EH (cell line): Measurements from ENCODE around the gene PROSER2.
"Not testable (repeated sequence)": the region's sequence is repeated elsewhere in the genome, so short reads cannot be mapped to it uniquely, and the experiment has no call there.

Source experiments
- DNase-seq: peaks from one replicate; pipeline ENCODE4 v3.0.0-alpha.2; 2015; ENCODE audit warnings: low read depth

The PROSER2 gene

DNA sequence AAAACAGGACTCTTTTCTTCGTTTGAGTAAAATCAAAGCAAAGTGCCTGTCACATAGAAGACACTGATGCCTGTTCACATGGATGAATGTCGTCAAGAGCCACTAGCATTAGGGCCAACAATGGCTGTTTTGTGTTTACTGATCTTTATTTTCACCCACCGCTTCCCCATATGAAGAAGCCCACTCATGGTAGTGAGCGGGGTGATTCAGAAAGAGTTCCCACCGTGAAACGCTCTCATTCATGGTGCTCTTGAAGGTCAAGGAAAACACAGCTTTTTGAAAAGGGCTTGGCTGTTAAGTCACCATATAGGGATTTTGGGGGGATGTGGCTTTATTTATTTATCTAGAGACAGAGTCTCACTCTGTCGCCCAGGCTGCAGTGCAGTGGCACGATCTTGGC is 12.5 kb downstream of the PROSER2 start:
- DNase-seq: no peak

DNA sequence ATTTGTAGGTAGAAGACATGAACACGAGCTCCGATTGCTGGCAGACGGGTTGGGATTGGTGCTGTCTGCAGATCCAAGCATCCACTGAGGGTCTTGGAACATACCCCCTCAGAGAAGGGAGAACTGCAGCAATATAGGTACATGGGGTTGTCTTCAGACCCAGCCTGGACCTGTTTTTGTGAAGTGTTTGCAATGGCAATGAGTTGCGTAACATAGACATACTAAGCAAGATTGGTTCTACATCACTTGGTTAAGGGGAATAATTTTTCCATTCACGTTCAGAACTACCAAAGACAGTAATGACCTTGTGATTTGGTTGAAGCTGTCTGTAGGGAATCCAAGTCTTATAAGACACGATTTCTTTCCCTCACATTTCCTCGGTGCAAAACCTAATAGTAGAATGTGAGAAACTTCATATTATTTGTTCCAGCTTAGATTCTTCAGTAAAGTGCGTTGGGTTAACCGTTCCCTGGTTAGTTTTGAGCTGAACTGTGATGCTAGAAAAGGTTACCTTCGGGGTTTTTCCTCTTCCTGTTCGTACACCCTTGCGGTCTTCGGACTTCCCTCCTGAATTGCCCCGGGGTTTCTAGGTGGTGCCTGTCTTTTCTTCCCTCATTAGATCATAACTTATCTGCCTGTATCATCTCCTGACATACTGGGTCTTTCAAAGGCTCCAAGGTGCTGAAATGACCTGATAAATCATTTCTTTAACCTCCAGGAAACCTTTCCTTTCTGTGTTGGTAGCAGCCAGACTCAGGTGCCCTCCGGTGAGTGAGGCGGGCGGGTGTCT is 14.4 kb downstream of the PROSER2 start:
- no peak for DNase-seq

DNA sequence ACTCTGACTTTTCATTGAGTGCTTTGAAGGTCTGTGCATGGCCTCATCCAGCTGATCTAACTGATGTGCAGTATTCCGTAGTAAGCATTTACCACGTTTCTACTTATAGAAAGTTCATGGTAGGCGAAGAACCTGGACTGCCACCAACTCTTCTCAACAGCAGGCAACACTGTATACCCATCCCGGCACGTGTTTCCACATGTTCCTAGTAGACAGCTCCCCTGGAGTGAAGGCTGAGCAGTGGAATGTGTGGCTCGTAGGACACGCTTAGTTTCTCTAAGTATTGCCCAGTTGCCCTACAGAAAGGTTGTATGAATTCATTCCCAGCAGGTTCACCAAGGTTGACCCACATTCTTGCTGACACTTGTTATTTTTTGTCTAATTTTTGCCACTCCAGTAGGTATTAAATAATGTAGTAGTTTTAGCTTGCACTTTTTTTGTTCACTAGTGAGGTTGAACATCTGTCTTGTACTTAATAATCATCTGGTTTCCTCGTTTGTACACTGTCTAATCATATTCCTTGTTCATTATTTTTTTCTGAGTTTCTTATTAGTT is 15.2 kb downstream of the PROSER2 start:
- DNase-seq: no peak

DNA sequence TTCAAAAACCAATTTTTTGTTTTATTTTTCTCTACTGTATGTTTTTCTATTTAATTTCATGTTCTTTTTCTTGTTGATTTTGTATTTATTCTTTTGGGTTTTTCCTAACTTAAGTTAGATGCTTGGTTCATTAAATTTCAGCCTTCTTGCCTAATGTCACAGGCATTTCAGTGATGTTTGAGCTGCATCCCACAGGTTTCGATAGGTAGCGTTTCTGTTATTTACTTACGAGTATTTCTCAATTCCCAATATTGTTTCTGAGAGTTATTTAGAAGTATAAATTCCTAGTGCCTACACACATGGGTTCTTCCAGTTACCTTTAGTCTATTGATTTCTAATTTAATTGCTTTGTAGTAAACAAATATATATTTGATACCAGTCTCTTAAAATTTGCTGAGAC is 18.2 kb downstream of the PROSER2 start:
- DNase-seq: no peak

DNA sequence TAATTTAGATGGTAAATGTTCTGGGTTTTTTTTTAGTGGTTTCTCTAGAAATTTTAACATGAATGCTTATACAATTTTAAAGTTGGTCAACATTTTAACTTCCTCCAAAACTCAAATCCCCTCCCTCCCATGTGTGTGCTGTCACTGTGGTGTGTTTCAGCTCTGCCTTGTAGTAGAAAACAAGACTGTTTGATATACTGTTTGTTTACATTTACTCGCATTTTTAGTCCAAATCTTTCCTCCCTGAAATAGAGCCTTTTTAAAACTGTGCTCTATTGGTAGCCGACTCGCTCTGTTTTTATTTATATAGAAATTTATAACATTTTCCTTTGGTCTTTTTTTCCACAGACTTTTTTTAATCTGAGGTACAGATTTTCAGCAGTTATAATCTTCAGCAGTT is 19.3 kb downstream of the PROSER2 start:
- DNase-seq: no peak

DNA sequence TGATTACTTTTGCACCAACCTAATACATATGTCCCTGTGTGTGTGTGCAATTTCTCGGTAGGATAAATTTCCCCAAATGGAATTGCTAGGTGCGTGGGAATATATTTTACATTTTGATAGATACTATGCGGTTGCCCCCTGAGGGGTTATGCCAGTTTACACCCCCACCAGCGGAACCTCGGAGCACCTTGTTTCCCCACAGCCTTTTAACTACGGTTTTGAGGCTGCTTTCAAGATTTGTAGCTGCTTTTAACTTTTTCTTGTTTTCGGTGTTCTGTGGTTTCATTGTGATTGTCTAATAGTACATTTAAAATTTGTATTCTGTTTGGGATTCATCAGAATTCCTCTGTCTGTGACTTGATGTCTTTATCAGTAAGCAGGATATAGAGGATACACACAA is 22.0 kb downstream of the PROSER2 start:
- DNase-seq: no peak

DNA sequence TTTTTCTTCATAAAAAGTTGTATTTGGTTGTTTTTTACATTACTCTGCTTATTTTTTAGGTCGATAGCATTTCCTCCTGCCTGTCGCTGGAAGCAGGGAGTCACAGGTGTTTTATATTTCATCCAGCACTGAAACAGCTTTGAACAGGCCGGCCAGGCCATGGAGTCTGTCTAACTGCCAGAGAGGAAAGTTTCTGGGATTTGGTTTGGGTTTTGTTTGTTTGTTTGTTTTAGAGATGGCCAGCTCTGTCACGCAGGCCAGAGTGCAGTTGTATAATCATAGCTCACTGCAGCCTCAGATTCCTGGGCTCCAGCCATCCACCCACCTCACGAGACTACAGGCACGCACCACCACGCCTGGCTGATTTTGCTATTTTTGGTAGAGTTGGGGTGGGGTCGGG is 23.4 kb downstream of the PROSER2 start:
- peak; percentile 22 for DNase-seq

DNA sequence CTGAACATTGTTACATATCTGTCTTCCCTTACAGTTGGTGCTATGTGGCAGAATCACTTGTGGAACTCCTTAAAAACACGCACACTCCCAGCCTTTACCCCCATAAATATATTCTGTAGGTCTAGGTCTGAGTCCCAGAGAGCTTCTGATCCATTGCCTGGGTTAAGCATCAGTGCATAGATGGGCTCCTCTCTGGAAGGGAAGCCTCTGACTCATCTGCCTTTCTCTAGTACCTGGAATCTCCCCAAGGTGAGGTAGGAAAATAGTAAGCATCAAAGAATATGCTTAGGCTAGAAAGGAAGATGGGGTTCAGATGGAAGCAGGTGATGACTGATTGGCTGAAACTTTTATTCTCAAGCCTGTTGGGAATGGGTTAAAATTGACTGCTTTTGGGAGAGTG is 26.1 kb downstream of the PROSER2 start:
- no peak for DNase-seq

DNA sequence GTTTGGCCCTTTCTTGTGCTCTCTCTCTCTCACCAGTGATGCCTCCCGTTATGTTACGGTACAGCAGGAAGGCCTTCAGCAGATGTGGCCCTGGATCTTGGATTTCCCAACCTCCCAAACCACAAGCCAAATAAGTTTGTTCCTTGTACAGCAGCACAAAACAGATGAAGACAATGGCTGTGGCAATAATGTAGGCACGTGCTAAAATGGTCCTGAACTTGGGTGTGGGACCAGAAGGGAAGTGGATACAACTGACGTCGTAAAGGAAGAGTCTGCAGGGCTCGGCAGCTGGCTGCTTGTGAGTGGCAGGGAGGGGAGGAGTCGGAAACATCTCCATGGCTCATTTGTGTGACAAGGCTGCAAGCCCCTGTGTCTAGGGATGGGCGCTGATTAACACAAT is 26.8 kb downstream of the PROSER2 start:
- no peak for DNase-seq

DNA sequence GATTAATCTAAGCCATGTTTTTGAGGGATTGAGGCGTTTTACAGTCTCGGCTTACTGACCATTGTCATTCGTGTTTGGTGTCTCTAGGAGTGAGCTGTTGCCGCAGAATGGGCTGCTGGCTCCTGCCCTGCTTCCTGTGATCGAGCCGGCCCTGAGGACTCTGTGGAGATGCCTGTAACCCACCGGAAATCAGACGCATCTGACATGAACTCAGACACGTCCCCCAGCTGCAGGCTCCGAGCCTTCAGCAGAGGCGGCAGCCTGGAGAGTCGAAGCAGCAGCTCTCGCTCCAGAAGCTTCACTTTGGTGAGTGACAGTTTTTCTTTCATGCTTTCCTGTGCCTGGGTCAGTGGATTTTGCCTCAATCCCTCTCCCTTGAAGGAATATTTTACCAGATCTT is 28.8 kb downstream of the PROSER2 start:
- DNase-seq: no peak

DNA sequence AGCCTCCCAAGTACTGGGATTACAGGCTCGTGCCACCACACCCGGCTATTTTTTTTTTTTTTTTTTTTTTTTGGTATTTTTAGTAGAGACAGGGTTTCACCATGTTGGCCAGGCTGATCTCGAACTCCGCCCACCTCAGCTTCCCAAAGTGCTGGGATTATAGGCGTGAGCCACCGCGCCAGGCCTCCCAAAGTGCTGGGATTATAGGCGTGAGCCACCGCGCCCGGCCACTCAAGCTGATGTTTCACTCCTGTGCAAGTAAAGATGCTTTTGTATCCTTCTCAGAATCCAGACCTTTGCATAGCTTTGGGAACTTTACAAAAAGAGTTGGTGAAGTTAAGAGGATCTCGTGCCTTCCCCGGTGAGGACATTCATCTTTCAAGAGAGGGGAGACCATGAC is 29.5 kb downstream of the PROSER2 start:
- not testable (repeated sequence) for DNase-seq

DNA sequence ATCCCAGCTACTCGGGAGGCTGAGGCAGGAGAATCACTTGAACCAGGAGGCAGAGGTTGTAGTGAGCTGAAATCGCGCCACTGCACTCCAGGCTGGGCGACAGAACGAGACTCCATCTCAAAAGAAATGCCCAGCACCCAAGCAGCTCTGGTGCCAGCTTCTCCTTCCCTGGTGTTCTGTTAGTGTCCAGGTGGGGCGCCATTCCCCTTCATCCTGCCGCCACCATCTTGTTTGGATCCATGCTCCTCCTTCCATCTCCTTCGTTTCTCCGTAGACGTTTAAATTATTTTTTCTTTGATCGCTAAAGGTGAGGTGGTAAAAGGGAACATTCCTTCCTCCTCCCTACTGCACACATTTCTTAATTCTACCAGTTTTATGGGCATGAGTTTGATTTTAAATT is 30.3 kb downstream of the PROSER2 start:
- no peak for DNase-seq

DNA sequence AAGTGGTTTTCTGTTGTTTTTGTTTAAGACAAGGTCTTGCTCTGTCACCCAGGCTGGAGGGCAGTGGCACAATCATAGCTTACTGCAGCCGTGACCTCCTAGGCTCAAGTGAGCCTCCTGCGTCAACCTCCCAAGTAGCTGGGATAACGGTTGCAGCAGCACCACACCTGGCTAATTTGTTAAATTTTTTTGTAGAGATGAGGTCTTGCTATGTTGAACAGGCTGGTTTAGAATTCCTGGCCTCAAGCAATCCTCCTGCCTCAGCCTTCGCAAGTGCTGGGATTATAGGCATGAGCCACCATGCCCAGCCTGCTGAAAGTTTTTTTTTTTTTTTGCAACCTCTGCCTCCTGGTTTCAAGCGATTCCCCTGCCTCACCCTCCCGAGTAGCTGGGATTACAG is 31.1 kb downstream of the PROSER2 start:
- no peak for DNase-seq

DNA sequence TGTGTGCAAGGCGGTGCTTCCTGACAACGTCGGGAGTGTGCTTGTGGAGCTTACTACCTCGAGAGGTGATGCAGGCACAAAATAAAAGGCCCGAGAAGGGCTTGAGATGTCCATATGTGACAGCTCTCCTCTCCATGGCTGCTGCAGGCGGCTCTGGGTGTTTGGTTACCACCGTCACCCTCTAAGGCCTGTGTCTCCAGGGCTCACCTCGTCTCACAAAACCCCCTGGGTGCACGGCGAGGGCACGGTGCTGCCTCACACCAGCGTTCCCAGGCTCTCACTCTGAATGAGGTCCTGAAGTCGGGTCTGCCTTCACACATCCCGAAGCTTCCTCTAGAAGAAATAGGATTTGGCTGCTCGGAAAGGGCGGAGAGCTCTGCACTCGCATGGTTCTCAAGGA is 32.9 kb downstream of the PROSER2 start:
- no peak for DNase-seq

DNA sequence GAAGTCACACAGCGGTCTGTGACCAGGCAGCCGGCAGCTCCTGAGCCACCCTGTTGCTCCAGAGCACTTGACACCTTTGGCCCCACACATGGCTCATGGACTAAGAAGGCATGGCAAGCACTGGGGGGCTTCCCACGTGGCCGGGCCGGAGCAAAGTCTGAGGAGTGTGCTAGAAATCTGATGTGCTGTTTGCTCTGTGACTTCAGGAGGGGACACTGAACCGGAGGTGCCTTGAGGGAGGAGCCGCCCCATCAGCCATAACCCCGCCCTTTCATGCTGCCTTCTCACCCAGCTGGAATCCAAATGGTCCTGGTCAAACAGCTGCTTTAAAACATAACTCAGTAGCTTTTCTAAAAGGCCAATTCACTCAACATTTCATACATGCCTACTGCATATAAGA is 33.5 kb downstream of the PROSER2 start:
- peak; percentile 43 for DNase-seq

DNA sequence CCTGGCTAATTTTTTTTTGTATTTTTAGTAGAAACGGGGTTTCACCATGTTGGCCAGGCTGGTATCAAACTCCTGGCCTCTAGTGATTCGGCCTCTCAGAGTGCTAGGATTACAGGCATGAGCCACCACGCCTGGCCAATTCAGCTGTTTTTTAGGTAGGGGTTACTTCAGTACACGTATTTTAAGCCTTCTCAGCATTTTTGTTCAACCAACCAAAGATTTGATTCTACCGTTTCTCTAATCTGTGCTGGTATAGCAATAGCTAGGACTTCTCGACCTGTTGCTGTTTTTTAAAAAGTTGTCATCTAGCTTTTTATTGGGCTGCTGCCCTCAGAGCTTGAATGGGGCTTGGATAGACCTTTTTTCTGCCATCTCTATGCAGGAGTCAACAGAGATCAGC is 34.9 kb downstream of the PROSER2 start:
- no peak for DNase-seq

DNA sequence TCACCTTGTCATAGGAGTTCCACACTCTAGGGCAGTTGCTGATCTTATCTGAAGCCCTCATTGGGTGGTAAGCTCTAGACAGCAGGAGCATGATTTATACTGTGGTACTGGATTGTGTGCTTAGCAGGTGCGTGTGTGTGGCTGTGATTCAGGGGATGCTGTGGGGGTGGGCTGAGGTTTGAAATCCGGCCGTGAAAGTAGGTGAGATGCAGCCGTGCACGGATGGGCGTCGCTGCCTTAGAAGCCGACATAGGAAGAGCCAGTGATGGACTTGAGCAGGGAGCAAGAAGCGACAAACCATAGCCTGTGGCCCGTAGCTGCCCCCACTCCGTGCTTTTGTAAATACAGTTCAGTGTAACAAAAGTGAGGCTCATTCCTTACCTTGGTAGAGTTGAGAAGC is 38.2 kb downstream of the PROSER2 start:
- no peak for DNase-seq

DNA sequence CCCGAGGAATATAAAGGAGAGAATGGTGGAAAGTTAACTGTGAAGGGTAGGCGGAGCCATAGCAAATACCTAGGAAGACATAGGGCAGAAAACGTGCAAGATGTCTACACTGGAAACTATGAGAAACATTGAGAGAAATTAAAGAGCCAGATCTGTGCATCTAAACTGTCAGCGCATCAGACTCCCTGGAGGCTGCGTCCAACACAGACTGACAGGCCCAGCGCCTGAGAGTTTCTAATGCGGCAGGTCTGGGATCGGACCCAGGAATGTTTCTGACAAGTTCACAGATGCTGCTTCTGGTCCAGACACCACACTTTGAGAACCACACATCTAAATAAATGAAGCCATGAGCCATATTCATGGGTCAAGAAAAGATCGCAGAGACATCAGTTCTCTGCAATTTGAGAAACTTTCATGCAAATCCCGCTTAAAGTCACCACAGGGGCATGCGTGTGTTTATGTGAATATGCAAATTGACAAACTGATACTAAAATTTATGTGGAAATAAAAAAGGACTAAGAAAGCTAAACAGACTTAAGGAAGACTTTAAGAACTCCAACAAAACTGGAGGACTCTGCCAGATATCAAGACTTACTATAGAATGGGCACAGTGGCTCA is 38.8 kb downstream of the PROSER2 start:
- no peak for DNase-seq

DNA sequence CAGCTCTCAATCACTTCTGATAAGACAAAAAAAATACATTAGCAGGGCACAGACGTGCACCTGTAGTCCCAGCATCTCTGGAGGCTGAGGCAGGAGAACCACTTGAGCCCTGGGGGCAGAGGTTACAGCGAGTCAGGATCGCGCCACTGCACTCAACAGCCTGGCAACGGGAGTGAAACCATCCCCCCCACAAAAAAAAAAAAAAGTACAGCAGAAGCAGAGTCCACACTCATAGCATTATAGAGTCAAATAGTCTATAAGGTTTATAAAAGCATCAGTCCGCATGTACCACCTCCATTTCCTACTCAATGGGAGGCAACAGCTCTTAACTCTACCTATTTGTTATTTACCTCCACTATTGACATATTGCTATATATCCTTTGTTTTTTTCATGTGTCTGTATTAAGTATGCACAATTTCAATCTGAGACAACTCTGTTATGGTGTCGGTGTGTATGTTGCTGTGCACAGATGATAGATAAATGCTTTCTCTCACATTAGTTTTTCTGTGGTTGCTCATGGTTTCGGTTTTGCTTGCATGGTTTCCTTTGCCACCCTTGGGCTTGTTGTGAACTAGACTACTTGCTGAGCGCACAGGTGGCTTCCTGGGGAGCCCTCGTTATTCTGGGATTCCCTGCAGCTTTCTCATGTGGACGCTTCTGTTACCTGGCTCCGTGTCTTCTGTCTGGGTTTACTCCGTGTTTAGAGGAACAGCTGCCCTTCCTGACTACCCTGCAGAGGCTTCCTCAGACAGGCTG is 40.4 kb downstream of the PROSER2 start:
- no peak for DNase-seq

DNA sequence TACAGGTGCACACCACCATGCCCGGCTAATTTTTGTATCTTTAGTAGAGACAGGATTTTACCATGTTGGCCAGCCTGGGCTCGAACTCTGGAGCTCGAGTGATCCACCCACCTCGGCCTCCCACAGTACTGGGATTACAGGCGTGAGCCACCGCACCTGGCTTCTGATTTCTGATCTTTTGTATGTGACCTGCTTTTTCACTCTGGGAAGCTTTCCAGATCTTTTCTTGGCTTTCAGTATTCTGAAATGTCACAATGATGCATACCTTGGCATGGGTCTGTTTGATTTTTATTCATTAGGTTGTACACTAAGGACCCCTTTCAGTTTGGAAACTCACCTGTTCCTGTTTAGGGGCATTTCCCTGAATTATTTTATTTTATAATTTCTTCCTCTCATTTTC is 41.6 kb downstream of the PROSER2 start:
- DNase-seq: no peak

DNA sequence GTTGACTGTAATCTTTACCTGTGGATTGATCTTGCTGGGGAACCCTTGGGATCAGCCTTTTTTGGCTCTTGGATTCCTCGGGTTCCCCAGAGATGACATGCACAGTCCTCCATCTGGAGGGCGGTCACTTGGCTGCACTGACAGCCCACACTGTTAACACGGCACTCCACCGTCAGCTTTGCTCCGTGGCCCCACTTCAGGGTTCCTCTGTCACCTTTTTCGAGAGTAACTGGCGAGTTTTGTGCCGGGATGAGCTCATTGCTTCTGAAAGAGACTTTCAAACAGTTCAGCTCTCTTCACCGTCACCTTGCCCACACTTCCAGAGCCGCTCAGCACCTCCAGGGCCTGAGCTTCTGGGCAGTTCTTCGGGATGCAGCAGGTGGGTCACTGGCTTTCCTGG is 42.4 kb downstream of the PROSER2 start:
- DNase-seq: no peak

DNA sequence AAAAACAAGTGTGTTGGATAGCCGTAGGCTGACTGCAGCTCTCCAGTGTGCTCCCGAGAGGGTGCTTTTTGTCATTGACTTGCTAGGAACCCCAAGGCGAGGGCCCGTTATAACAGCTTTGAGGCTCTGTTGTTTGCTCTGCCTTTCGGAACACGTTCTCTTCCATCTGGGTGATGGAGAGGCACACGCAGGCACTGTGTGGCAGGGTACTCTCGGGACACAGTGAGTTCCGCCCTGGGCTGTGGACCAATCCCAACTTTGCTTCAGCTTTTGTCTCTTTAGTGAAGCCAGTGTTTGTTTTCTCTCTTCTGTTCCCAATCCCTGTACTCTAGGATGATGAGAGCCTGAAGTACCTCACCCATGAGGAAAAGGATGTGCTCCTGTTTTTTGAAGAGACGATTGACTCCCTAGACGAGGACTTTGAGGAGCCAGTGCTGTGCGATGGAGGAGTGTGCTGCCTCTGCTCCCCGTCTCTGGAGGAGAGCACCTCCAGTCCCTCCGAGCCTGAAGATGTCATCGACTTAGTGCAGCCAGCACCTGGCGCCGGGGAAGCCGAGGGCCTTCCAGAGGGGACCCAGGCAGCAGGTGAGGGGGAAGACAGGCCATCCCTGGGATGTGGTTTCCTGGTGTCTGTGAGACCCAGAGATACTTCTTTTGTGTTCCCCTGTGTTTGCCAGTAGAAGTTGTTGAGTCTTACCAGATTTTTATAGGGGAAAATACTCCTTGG is 43.2 kb downstream of the PROSER2 start:
- DNase-seq: no peak
